Retinal pigment epithelial cell (primary cell): ENCODE data around the gene CDC14B.

Experiments used
- DNase-seq: peaks from one replicate; pipeline ENCODE4 v3.0.0-alpha.2; 2010; ENCODE audit warnings: low read depth
- H3K4me3 ChIP-seq: 2 replicates; pipeline ENCODE4 v1.5.1; 2011; ENCODE audit warnings: mild to moderate bottlenecking, low read length, control low read depth, moderate library complexity
- CTCF ChIP-seq: conservative IDR thresholded peaks from 2 replicates; pipeline ENCODE4 v1.5.1; 2011; ENCODE audit warnings: low read depth, low read length, control low read depth, inconsistent platforms

The CDC14B gene

GRCh38 chr9:96661711-96662110 is 42.1 kb upstream of the CDC14B start:
- TF ChIP-seq CTCF: no peak
- H3K4me3 ChIP-seq: no peak overlapping the region
- DNase-seq: no peak

- no peak overlapping the region for H3K4me3 ChIP-seq
- no peak for TF ChIP-seq CTCF
- DNase-seq: no peak
Observed at GRCh38 chr9:96660692-96661248, 41.1 kb upstream of the CDC14B start.

- no peak for TF ChIP-seq CTCF
- no peak for DNase-seq
- peak within 1 kb of the TSS; percentile 71 for H3K4me3 ChIP-seq
Observed at GRCh38 chr9:96655198-96655851, 35.7 kb upstream of the CDC14B start, which contains the start of gene PRXL2C. TSS of gene PRXL2C (minus strand) at chr9:96655317. CDS start at chr9:96655281, 36 bp downstream.

GRCh38 chr9:96654450-96655197 is 35.0 kb upstream of the CDC14B start:
- TF ChIP-seq CTCF: no peak
- DNase-seq: peak; percentile 82
- H3K4me3 ChIP-seq: peak overlapping the region; percentile 62

GRCh38 chr9:96651626-96652025 is 32.0 kb upstream of the CDC14B start:
- H3K4me3 ChIP-seq: no peak overlapping the region
- peak; percentile 58 for TF ChIP-seq CTCF
- DNase-seq: no peak

GRCh38 chr9:96649620-96650324 is 30.1 kb upstream of the CDC14B start:
- H3K4me3 ChIP-seq: no peak overlapping the region
- TF ChIP-seq CTCF: no peak
- DNase-seq: no peak
